HEK293 (cell line): ENCODE measurements around the gene AP3B1.

ENCODE experiments used
- BCL11A ChIP-seq: fragments of 450-650 bp; formaldehyde crosslinking; IDR thresholded peaks from 2 replicates; pipeline ENCODE4 v1.5.1; 2016; ENCODE audit warnings: low read depth, missing biosample characterization, missing genetic modification characterization
- OVOL3 ChIP-seq: fragments of 450-650 bp; formaldehyde crosslinking; IDR thresholded peaks from 2 replicates; pipeline ENCODE4 v1.5.1; 2016; ENCODE audit warnings: missing biosample characterization, missing genetic modification characterization
- ZBTB8A ChIP-seq: fragments of 450-650 bp; formaldehyde crosslinking; IDR thresholded peaks from 2 replicates; pipeline ENCODE4 v1.5.1; 2016; ENCODE audit warnings: missing biosample characterization, missing genetic modification characterization
- ZNF138 ChIP-seq: fragments of 450-650 bp; formaldehyde crosslinking; IDR thresholded peaks from 2 replicates; pipeline ENCODE4 v1.5.1; 2016; ENCODE audit warnings: missing biosample characterization, missing genetic modification characterization, borderline replicate concordance
- ZNF24 ChIP-seq: fragments of 450-650 bp; formaldehyde crosslinking; IDR thresholded peaks from 2 replicates; pipeline ENCODE4 v1.5.1; 2016; ENCODE audit warnings: missing biosample characterization, missing genetic modification characterization
- ZNF366 ChIP-seq: fragments of 450-650 bp; formaldehyde crosslinking; conservative IDR thresholded peaks from 2 replicates; pipeline ENCODE4 v1.5.1; 2016; ENCODE audit warnings: missing biosample characterization, missing genetic modification characterization
- ZNF514 ChIP-seq: fragments of 450-650 bp; formaldehyde crosslinking; IDR thresholded peaks from 2 replicates; pipeline ENCODE4 v1.5.1; 2016; ENCODE audit warnings: missing biosample characterization, missing genetic modification characterization
- ZNF645 ChIP-seq: fragments of 450-650 bp; formaldehyde crosslinking; IDR thresholded peaks from 2 replicates; pipeline ENCODE4; 2016; ENCODE audit warnings: missing biosample characterization, missing genetic modification characterization
- ZNF747 ChIP-seq: fragments of 450-650 bp; formaldehyde crosslinking; IDR thresholded peaks from 2 replicates; pipeline ENCODE4 v1.5.1; 2016; ENCODE audit warnings: missing biosample characterization, missing genetic modification characterization
- ZNF785 ChIP-seq: fragments of 450-650 bp; formaldehyde crosslinking; IDR thresholded peaks from 2 replicates; pipeline ENCODE4 v1.5.1; 2016; ENCODE audit warnings: missing biosample characterization, missing genetic modification characterization
- TF ChIP-seq, protein P1 (sequence below): fragments of 450-650 bp; formaldehyde crosslinking; IDR thresholded peaks from 2 replicates; pipeline ENCODE4 v1.5.1; 2016; ENCODE audit warnings: missing biosample characterization, missing genetic modification characterization
- TF ChIP-seq, protein P2 (sequence below): fragments of 450-650 bp; formaldehyde crosslinking; IDR thresholded peaks from 2 replicates; pipeline ENCODE4 v1.5.1; 2017; ENCODE audit warnings: missing biosample characterization, missing genetic modification characterization
- TF ChIP-seq, protein P3 (sequence below): fragments of 450-650 bp; formaldehyde crosslinking; IDR thresholded peaks from 2 replicates; pipeline ENCODE4 v1.5.1; 2016; ENCODE audit warnings: missing biosample characterization, missing genetic modification characterization, low read depth
- TF ChIP-seq, protein P4 (sequence below): fragments of 450-650 bp; formaldehyde crosslinking; IDR thresholded peaks from 2 replicates; pipeline ENCODE4 v1.5.1; 2016; ENCODE audit warnings: missing biosample characterization, missing genetic modification characterization

GRCh38 chr5:78109891-78110324 is 184.6 kb downstream of the AP3B1 start:
- TF ChIP-seq, protein P1, sequence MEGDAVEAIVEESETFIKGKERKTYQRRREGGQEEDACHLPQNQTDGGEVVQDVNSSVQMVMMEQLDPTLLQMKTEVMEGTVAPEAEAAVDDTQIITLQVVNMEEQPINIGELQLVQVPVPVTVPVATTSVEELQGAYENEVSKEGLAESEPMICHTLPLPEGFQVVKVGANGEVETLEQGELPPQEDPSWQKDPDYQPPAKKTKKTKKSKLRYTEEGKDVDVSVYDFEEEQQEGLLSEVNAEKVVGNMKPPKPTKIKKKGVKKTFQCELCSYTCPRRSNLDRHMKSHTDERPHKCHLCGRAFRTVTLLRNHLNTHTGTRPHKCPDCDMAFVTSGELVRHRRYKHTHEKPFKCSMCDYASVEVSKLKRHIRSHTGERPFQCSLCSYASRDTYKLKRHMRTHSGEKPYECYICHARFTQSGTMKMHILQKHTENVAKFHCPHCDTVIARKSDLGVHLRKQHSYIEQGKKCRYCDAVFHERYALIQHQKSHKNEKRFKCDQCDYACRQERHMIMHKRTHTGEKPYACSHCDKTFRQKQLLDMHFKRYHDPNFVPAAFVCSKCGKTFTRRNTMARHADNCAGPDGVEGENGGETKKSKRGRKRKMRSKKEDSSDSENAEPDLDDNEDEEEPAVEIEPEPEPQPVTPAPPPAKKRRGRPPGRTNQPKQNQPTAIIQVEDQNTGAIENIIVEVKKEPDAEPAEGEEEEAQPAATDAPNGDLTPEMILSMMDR (tag by site-specific recombination), result no peak
- TF ChIP-seq, protein P2, sequence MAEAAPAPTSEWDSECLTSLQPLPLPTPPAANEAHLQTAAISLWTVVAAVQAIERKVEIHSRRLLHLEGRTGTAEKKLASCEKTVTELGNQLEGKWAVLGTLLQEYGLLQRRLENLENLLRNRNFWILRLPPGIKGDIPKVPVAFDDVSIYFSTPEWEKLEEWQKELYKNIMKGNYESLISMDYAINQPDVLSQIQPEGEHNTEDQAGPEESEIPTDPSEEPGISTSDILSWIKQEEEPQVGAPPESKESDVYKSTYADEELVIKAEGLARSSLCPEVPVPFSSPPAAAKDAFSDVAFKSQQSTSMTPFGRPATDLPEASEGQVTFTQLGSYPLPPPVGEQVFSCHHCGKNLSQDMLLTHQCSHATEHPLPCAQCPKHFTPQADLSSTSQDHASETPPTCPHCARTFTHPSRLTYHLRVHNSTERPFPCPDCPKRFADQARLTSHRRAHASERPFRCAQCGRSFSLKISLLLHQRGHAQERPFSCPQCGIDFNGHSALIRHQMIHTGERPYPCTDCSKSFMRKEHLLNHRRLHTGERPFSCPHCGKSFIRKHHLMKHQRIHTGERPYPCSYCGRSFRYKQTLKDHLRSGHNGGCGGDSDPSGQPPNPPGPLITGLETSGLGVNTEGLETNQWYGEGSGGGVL (tag by site-specific recombination), result no peak
- TF ChIP-seq ZNF138 (tag by site-specific recombination) (no peak), ZNF785 (tag by site-specific recombination) (no peak), ZNF514 (tag by site-specific recombination) (no peak), ZBTB8A (tag by site-specific recombination) (no peak), OVOL3 (tag by site-specific recombination) (no peak), ZNF24 (tag by site-specific recombination) (no peak), ZNF747 (no peak), ZNF645 (tag by site-specific recombination) (no peak), BCL11A (no peak), ZNF366 (tag by site-specific recombination) (no peak)
- TF ChIP-seq, protein P3, sequence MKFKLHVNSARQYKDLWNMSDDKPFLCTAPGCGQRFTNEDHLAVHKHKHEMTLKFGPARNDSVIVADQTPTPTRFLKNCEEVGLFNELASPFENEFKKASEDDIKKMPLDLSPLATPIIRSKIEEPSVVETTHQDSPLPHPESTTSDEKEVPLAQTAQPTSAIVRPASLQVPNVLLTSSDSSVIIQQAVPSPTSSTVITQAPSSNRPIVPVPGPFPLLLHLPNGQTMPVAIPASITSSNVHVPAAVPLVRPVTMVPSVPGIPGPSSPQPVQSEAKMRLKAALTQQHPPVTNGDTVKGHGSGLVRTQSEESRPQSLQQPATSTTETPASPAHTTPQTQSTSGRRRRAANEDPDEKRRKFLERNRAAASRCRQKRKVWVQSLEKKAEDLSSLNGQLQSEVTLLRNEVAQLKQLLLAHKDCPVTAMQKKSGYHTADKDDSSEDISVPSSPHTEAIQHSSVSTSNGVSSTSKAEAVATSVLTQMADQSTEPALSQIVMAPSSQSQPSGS (tag by site-specific recombination), result no peak
- TF ChIP-seq, protein P4, sequence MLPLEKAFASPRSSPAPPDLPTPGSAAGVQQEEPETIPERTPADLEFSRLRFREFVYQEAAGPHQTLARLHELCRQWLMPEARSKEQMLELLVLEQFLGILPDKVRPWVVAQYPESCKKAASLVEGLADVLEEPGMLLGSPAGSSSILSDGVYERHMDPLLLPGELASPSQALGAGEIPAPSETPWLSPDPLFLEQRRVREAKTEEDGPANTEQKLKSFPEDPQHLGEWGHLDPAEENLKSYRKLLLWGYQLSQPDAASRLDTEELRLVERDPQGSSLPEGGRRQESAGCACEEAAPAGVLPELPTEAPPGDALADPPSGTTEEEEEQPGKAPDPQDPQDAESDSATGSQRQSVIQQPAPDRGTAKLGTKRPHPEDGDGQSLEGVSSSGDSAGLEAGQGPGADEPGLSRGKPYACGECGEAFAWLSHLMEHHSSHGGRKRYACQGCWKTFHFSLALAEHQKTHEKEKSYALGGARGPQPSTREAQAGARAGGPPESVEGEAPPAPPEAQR (tag by site-specific recombination), result no peak
